GM12878 (cell line): Measurements from ENCODE around the gene CD207. TPM values are rescaled to one million over a fixed set of nuclear protein-coding genes. Genes with fewer than 3 reads are reported as not detected.

Source experiments
- ATAC-seq: fragments of 200-7000 bp; cut with Tn5 transposase; 3 replicates; pipeline ENCODE4 v1.9.1; 2020; ENCODE audit warnings: mild to moderate bottlenecking, moderate library complexity
- BruUV-seq: library from RNA; stranded (reverse); fragments of 400-500 nt; replicated peaks from 2 replicates; lab custom pipeline; 2021; lab: Mats Ljungman, UMichigan
- CTCF ChIA-PET: fragments of 300-600 bp; sonication (Branson Sonifier 250); formaldehyde crosslinking; extraction: SDS; loops from one replicate; lab custom pipeline; 2021; ENCODE audit warnings: inconsistent platforms; lab: Yijun Ruan, JAX
- POLR2A ChIA-PET: fragments of 350-600 bp; formaldehyde crosslinking; extraction: SDS; loops from one replicate; lab custom pipeline; 2021; ENCODE audit warnings: inconsistent platforms; lab: Charles Lee
- RAD21 ChIA-PET: fragments of 300-600 bp; sonication (Branson Sonifier 250); formaldehyde crosslinking; loops from one replicate; lab custom pipeline; 2023; ENCODE audit warnings: antibody characterized with exemption; ENCODE audit not compliant: unreplicated experiment; lab: Charles Lee
- SMC1A ChIA-PET: fragments of 300-600 bp; sonication (Branson Sonifier 250); formaldehyde crosslinking; loops from one replicate; lab custom pipeline; 2023; ENCODE audit not compliant: unreplicated experiment, uncharacterized antibody; lab: Charles Lee
- DNase-seq: peaks from one replicate; pipeline ENCODE4 v3.0.0-alpha.2; 2011; ENCODE audit warnings: low read depth, low spot score
- FAIRE-seq: peaks from 3 replicates; lab custom pipeline; 2011; peaks lifted over from hg19 to GRCh38; lab: Jason Lieb, UNC
- H2AFZ ChIP-seq: 2 replicates; pipeline ENCODE4 v1.6.0; 2011; ENCODE audit warnings: low read depth, low read length, control low read depth; ENCODE audit not compliant: control insufficient read depth
- H3K27ac ChIP-seq: 2 replicates; pipeline ENCODE4 v1.5.1; 2011; ENCODE audit warnings: control low read depth; ENCODE audit not compliant: control insufficient read depth, insufficient read depth
- H3K27me3 ChIP-seq, 2 experiments: replicated peaks in 1 of 2; 2 replicates each; pipeline versions ENCODE4 v1.6.0 to v1.6.1; 2011; ENCODE audit warnings: low read length in 1 of 2; ENCODE audit not compliant: control insufficient read depth in 2 of 2, insufficient read depth in 2 of 2
- H3K36me3 ChIP-seq, 2 experiments: 2 replicates each; pipeline ENCODE4 v1.5.1; 2011; ENCODE audit warnings: low read length in 1 of 2; ENCODE audit not compliant: control insufficient read depth in 2 of 2, insufficient read depth in 2 of 2
- H3K4me1 ChIP-seq: 2 replicates; pipeline ENCODE4 v1.6.1; 2011; ENCODE audit warnings: mild to moderate bottlenecking, low read length, moderate library complexity, mixed read lengths; ENCODE audit not compliant: control insufficient read depth, insufficient read depth
- H3K4me2 ChIP-seq: 2 replicates; pipeline ENCODE4 v1.6.0; 2011; ENCODE audit warnings: control low read depth; ENCODE audit not compliant: control insufficient read depth, insufficient read depth
- H3K4me3 ChIP-seq: fragments of 200-600 bp; sonication (generic); 2 replicates; pipeline ENCODE4 v1.5.1; 2016
- H3K79me2 ChIP-seq: 2 replicates; pipeline ENCODE4 v1.6.0; 2011; ENCODE audit warnings: low read length; ENCODE audit not compliant: control insufficient read depth, insufficient read depth
- H3K9ac ChIP-seq: 2 replicates; pipeline ENCODE4 v1.8.0; 2011; ENCODE audit warnings: low read length, control low read depth, mixed read lengths; ENCODE audit not compliant: control insufficient read depth, insufficient read depth
- H3K9me3 ChIP-seq: replicated peaks from 3 replicates; pipeline ENCODE4 v1.5.1; 2011; ENCODE audit warnings: mild to moderate bottlenecking, low read length; ENCODE audit not compliant: control insufficient read depth, insufficient read depth
- H4K20me1 ChIP-seq: 2 replicates; pipeline ENCODE4 v1.6.0; 2011; ENCODE audit not compliant: control insufficient read depth, insufficient read depth
- BCL11A ChIP-seq: IDR thresholded peaks from 2 replicates; pipeline ENCODE4 v1.6.1; 2011; ENCODE audit warnings: low read depth, low read length
- CBX5 ChIP-seq: sonication (generic); IDR thresholded peaks from 2 replicates; pipeline ENCODE4 v1.6.1; 2016; ENCODE audit warnings: low read depth, moderate library complexity, mild to moderate bottlenecking, inconsistent platforms
- CREB1 ChIP-seq: IDR thresholded peaks from 2 replicates; pipeline ENCODE4 v1.6.1; 2012; ENCODE audit warnings: low read depth, mild to moderate bottlenecking, inconsistent platforms
- GATAD2B ChIP-seq: fragments of 450-650 bp; conservative IDR thresholded peaks from 2 replicates; pipeline ENCODE4 v1.6.1; 2017; ENCODE audit warnings: low read depth, mild to moderate bottlenecking, moderate library complexity
- JUNB ChIP-seq: IDR thresholded peaks from 2 replicates; pipeline ENCODE4 v1.6.1; 2016; ENCODE audit warnings: antibody characterized with exemption, mild to moderate bottlenecking
- MEF2A ChIP-seq: IDR thresholded peaks from 2 replicates; pipeline ENCODE4 v1.6.1; 2011; ENCODE audit warnings: low read depth, mild to moderate bottlenecking, low read length, moderate library complexity; ENCODE audit not compliant: insufficient read depth
- MEF2B ChIP-seq: fragments of 450-650 bp; IDR thresholded peaks from 2 replicates; pipeline ENCODE4 v1.6.1; 2018; ENCODE audit warnings: mild to moderate bottlenecking, moderate library complexity; ENCODE audit not compliant: partially characterized antibody, poor library complexity, severe bottlenecking
- POLR2AphosphoS2 ChIP-seq: IDR thresholded peaks from 2 replicates; pipeline ENCODE4 v1.6.1; 2011; ENCODE audit warnings: low read depth, mild to moderate bottlenecking, low read length, improper control_type of control experiment, moderate library complexity
- RCOR1 ChIP-seq: conservative IDR thresholded peaks from 2 replicates; pipeline ENCODE4 v1.6.1; 2012; ENCODE audit warnings: low read depth, low read length, improper control_type of control experiment
- SPI1 ChIP-seq: IDR thresholded peaks from 2 replicates; pipeline ENCODE4 v1.6.1; 2011; ENCODE audit warnings: low read depth, mild to moderate bottlenecking, low read length, moderate library complexity, borderline replicate concordance; ENCODE audit not compliant: insufficient read depth
- ZNF384 ChIP-seq: IDR thresholded peaks from 2 replicates; pipeline ENCODE4 v1.6.1; 2012; ENCODE audit warnings: low read depth, mild to moderate bottlenecking, low read length, improper control_type of control experiment, borderline replicate concordance
- ZSCAN29 ChIP-seq: fragments of 450-650 bp; IDR thresholded peaks from 2 replicates; pipeline ENCODE4 v1.6.1; 2017; ENCODE audit warnings: mild to moderate bottlenecking, moderate library complexity
- WGBS: methylation state at CpG from one replicate; pipeline ENCODE4 v1.1.6; 2016; ENCODE audit warnings: low lambda C conversion rate; ENCODE audit not compliant: insufficient replicate concordance, insufficient coverage; ENCODE audit errors: missing lambda C conversion rate; 5-methylcytosine and 5-hydroxymethylcytosine counted together
- in situ Hi-C: fragments of 300-500 bp; cut with MboI; formaldehyde crosslinking; loops from 9 replicates; pipeline ENCODE4 v1.14.3; 2018; ENCODE audit warnings: mixed read lengths
- intact Hi-C: fragments of 100-400 bp; cut with micrococcal nuclease; formaldehyde crosslinking; loops from one replicate; pipeline ENCODE4 v1.14.2; 2022; ENCODE audit not compliant: unreplicated experiment
- polyA plus RNA-seq, 11 experiments: library from polyadenylated mRNA; depleted of rRNA in 4 of 11; unstranded in 6 of 11; stranded (reverse) in 5 of 11; fragments of >200 nt; fragmentation: Nextera tagmentation in 4 of 11; fragmentation: Illumina TruSeq in 1 of 11; extraction: Ambion mirVana in 4 of 11; extraction: Trizol in 1 of 11; gene quantifications; 1 replicate in 1 of 11; 2 replicates in 10 of 11; pipeline versions ENCODE4 v1.2.1 to v1.2.3, GENCODE V29; 2011 to 2016; ENCODE audit warnings: inconsistent platforms in 2 of 11, missing spikeins in 2 of 11, low read depth in 1 of 11
- total RNA-seq, 4 experiments: library from RNA; depleted of rRNA in 3 of 4; stranded (reverse); fragments of >200 nt in 3 of 4; fragmentation: Illumina TruSeq in 1 of 4; extraction: Trizol in 1 of 4; gene quantifications; 2 replicates each; pipeline versions ENCODE4 v1.2.1 to v1.2.3, GENCODE V29; 2013 to 2021
- TF ChIP-seq, protein P1 (sequence below), 3 experiments: IDR thresholded peaks in 2 of 3; conservative IDR thresholded peaks in 1 of 3; 2 replicates each; pipeline ENCODE4 v1.5.1; 2011; ENCODE audit warnings: low read depth in 3 of 3, low read length in 3 of 3, mild to moderate bottlenecking in 3 of 3, control low read depth in 2 of 3, moderate library complexity in 2 of 3, inconsistent platforms in 1 of 3, mixed read lengths in 1 of 3; ENCODE audit not compliant: control insufficient read depth in 2 of 3, insufficient read depth in 1 of 3; ENCODE audit errors: extremely low read depth in 1 of 3
- TF ChIP-seq, protein P2 (sequence below): IDR thresholded peaks from 2 replicates; pipeline ENCODE4 v1.6.1; 2011; ENCODE audit warnings: borderline replicate concordance, low read depth, mild to moderate bottlenecking, moderate library complexity, low read length; ENCODE audit not compliant: insufficient read depth, poor library complexity, severe bottlenecking
- TF ChIP-seq, protein P3 (sequence below): fragments of 150-350 bp; IDR thresholded peaks from 2 replicates; pipeline ENCODE4 v1.6.1; 2016; ENCODE audit warnings: low read depth, low read length

The CD207 gene
- total and polyA plus RNA-seq, 10 of the 15 experiments (the other 5 are each of a cell fraction or from before 2014, with no cell fraction given), result not detected

DNA sequence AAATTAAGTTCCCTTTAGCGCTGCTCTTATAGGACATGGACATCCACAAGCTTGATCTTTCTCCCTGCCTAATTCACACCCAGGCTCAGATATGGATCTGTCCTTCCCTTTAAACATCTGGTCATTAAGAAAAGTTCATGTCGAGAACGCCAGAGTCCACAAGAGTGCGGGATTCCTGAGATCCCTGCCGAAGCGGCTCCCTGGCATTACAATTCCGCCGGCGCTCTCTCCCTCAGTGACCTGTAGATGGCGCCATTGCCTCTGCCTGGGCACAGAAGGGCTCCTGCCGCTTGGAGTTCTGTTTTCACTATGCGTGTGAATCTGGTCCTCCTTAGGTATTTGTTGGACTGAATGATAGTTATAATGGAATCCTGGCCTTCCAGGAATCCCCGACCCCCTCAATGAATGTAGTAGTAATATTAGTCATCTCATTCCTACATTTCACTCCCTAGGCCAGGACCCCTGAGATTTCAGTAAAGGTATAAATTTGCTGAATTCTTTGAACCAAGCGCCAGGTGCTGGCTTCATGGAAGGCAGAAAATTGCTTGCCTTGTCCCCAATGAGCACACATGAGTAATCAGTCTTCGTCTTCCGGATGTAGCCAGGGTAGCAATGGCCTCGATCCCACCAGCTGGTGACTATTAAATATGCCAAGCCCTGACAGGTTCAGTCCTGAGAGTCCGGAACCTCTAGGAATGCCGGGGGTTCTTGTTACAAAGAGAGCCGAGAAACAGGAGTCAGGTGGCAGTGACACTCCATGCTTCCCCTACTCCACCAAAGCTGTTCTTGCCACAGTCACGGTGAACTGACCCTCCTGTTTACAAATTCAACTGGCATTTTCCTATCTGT is 26.4 kb upstream of the CD207 start (continued):
- TF ChIP-seq BCL11A, result no peak
- TF ChIP-seq CREB1, result no peak
- TF ChIP-seq CBX5, result no peak
- no peak for TF ChIP-seq SPI1
- TF ChIP-seq MEF2B, result no peak
- TF ChIP-seq ZSCAN29, result no peak
- TF ChIP-seq POLR2AphosphoS2, result no peak
- TF ChIP-seq, protein P1, sequence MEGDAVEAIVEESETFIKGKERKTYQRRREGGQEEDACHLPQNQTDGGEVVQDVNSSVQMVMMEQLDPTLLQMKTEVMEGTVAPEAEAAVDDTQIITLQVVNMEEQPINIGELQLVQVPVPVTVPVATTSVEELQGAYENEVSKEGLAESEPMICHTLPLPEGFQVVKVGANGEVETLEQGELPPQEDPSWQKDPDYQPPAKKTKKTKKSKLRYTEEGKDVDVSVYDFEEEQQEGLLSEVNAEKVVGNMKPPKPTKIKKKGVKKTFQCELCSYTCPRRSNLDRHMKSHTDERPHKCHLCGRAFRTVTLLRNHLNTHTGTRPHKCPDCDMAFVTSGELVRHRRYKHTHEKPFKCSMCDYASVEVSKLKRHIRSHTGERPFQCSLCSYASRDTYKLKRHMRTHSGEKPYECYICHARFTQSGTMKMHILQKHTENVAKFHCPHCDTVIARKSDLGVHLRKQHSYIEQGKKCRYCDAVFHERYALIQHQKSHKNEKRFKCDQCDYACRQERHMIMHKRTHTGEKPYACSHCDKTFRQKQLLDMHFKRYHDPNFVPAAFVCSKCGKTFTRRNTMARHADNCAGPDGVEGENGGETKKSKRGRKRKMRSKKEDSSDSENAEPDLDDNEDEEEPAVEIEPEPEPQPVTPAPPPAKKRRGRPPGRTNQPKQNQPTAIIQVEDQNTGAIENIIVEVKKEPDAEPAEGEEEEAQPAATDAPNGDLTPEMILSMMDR (IDR thresholded peaks at IDR 0.05 in 2 of 3, conservative IDR thresholded peaks at IDR 0.05 in 1 of 3; ENCODE audit: control insufficient read depth in 2 of 3, extremely low read depth in 1 of 3, insufficient read depth in 1 of 3, low read depth in 3 of 3, low read length in 3 of 3), result peak; percentile 93 to 98 (median 93); a peak in 5 of 6 replicates
- no peak for TF ChIP-seq MEF2A

DNA sequence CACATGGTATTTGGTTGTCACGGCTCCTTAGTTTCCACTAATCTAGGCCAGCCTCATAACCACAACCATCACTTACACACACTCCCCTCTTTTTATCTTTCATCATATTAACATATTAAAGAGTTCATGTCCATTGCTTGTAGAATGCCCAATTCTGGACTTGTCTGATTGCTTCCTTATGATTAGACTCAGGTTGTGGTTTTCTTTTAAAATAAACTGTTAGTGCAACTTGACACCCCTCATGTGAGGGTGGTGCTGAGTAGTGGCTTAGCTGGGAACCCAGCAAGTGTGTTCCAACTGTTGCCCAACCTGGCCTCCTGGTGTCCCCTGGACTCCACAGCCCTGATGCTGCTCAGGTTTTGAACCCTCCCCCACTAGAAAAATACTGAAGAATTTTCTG is 20.1 kb upstream of the CD207 start:
- no peaks in the 10 kb centered on the region for H3K79me2 ChIP-seq
- no peaks in the 10 kb centered on the region for H4K20me1 ChIP-seq
- FAIRE-seq, result no peak
- peaks cover 0 to 2% of the 10 kb centered on the region in 2 experiments; a peak in 2 of 4 replicates for H3K27me3 ChIP-seq
- RAD21 ChIA-PET, result no interaction called here
- H3K9ac ChIP-seq, result no peak overlapping the region
- ATAC-seq, result no peak
- intact Hi-C loops (no loop called here), in situ Hi-C loops (no loop called here)
- no peak overlapping the region for H2AFZ ChIP-seq
- no peaks in the 10 kb centered on the region for H3K36me3 ChIP-seq
- POLR2A ChIA-PET, result no interaction called here
- CTCF ChIA-PET, result interaction anchor here (1.0 to 1.2 kb wide), 2 partner anchors 15 to 16 kb away, joined by 3 read pairs; no protein-coding TSS in a partner anchor
- DNase-seq, result no peak
- no peak overlapping the region for H3K4me3 ChIP-seq
- no peaks in the 10 kb centered on the region for H3K9me3 ChIP-seq
- no peak overlapping the region for H3K4me2 ChIP-seq
- WGBS, result 78% methylated on average over 1 of the region's 1 CpG
- peaks cover 9% of the 10 kb centered on the region for H3K4me1 ChIP-seq
- no TSS peak for BruUV-seq
- H3K27ac ChIP-seq, result no peak overlapping the region
- SMC1A ChIA-PET, result interaction anchor here (1.8 kb wide), 1 partner anchor 64 kb away, joined by 4 read pairs; no protein-coding TSS in a partner anchor
- TF ChIP-seq, protein P2, sequence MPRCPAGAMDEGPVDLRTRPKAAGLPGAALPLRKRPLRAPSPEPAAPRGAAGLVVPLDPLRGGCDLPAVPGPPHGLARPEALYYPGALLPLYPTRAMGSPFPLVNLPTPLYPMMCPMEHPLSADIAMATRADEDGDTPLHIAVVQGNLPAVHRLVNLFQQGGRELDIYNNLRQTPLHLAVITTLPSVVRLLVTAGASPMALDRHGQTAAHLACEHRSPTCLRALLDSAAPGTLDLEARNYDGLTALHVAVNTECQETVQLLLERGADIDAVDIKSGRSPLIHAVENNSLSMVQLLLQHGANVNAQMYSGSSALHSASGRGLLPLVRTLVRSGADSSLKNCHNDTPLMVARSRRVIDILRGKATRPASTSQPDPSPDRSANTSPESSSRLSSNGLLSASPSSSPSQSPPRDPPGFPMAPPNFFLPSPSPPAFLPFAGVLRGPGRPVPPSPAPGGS, result no peak
- TF ChIP-seq GATAD2B (no peak), RCOR1 (no peak), ZNF384 (no peak), JUNB (no peak)
- TF ChIP-seq, protein P3, sequence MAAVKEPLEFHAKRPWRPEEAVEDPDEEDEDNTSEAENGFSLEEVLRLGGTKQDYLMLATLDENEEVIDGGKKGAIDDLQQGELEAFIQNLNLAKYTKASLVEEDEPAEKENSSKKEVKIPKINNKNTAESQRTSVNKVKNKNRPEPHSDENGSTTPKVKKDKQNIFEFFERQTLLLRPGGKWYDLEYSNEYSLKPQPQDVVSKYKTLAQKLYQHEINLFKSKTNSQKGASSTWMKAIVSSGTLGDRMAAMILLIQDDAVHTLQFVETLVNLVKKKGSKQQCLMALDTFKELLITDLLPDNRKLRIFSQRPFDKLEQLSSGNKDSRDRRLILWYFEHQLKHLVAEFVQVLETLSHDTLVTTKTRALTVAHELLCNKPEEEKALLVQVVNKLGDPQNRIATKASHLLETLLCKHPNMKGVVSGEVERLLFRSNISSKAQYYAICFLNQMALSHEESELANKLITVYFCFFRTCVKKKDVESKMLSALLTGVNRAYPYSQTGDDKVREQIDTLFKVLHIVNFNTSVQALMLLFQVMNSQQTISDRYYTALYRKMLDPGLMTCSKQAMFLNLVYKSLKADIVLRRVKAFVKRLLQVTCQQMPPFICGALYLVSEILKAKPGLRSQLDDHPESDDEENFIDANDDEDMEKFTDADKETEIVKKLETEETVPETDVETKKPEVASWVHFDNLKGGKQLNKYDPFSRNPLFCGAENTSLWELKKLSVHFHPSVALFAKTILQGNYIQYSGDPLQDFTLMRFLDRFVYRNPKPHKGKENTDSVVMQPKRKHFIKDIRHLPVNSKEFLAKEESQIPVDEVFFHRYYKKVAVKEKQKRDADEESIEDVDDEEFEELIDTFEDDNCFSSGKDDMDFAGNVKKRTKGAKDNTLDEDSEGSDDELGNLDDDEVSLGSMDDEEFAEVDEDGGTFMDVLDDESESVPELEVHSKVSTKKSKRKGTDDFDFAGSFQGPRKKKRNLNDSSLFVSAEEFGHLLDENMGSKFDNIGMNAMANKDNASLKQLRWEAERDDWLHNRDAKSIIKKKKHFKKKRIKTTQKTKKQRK, result no peak
